Right lobe of liver (tissue), 4 donors: ENCODE results near the gene HSD17B3.

ENCODE experiments used
- POLR2A ChIP-seq: fragments of 450-650 bp; IDR thresholded peaks from one replicate; pipeline ENCODE4 v1.6.1; 2017; ENCODE audit warnings: antibody characterized with exemption, mild to moderate bottlenecking
- TF ChIP-seq, protein P1 (sequence below), 4 donors: fragments of 200-600 bp in 3 of 4; fragments of 450-650 bp in 1 of 4; IDR thresholded peaks; one replicate each; pipeline versions ENCODE4 v1.5.1 to v1.8.0; 2016 to 2022; ENCODE audit warnings: antibody characterized with exemption in 4 of 4, mild to moderate bottlenecking in 2 of 4
- donor health status: DM: no; HTN: no; CAD: no.
- donor health status: DM: no; HTN: no; CAD: no.
- donor health status: DM: no; HTN: yes; CAD: no.

DNA sequence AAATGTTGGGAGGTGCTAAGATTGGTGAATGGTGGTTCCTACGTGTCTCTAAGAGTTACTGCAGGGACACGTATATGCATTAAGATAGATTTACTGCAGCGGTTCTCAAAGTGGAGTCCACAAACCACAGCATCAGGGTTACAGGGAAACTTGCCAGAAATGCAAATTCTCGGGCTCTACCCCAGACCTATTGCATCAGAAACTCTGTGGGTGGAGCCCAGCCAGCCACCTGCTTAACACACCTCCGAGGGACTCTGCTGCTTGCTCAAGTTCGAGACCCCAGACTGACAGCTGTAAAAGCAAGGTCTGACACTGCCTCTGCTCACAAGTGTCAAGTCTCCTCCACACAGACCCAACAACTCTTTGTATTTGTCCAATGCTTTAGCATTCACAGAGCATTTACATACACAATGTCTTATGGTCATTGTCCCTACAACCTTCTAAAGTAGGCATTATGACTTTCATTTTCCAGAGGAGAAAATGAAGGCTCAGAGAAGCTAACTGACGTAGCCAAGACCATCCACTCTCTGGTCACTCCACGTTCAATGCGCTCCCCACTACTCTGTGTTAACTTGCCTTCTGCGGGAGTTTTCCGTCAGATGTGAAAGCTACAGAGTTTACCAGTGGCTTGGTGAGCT lies 48.8 kb downstream of the HSD17B3 start:
- TF ChIP-seq, protein P1, sequence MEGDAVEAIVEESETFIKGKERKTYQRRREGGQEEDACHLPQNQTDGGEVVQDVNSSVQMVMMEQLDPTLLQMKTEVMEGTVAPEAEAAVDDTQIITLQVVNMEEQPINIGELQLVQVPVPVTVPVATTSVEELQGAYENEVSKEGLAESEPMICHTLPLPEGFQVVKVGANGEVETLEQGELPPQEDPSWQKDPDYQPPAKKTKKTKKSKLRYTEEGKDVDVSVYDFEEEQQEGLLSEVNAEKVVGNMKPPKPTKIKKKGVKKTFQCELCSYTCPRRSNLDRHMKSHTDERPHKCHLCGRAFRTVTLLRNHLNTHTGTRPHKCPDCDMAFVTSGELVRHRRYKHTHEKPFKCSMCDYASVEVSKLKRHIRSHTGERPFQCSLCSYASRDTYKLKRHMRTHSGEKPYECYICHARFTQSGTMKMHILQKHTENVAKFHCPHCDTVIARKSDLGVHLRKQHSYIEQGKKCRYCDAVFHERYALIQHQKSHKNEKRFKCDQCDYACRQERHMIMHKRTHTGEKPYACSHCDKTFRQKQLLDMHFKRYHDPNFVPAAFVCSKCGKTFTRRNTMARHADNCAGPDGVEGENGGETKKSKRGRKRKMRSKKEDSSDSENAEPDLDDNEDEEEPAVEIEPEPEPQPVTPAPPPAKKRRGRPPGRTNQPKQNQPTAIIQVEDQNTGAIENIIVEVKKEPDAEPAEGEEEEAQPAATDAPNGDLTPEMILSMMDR (IDR thresholded peaks at IDR 0.05), result no peak
- TF ChIP-seq POLR2A, result no peak
